Mesenchymal stem cell (in vitro differentiated cells and primary cell): Measurements from ENCODE around the gene DMXL1.

Experiments
- DNase-seq: peaks from one replicate; pipeline ENCODE4 v3.0.0-alpha.2; 2013
- H2AFZ ChIP-seq: one replicate; pipeline ENCODE4 v1.6.1; 2013; ENCODE audit warnings: low read depth, mild to moderate bottlenecking, control low read depth, inconsistent platforms, low read length, moderate library complexity
- H2AK5ac ChIP-seq: 2 replicates; pipeline ENCODE4 v1.6.1; 2013; ENCODE audit warnings: low read length, moderate library complexity, mild to moderate bottlenecking, inconsistent platforms; ENCODE audit not compliant: severe bottlenecking
- H2BK120ac ChIP-seq: one replicate; pipeline ENCODE4 v1.6.1; 2013; ENCODE audit warnings: low read depth, mild to moderate bottlenecking, inconsistent platforms, low read length, moderate library complexity
- H2BK12ac ChIP-seq, 2 experiments: one replicate each; pipeline ENCODE4 v1.6.1; 2013; ENCODE audit warnings: inconsistent platforms in 2 of 2, low read length in 2 of 2, mild to moderate bottlenecking in 2 of 2, moderate library complexity in 2 of 2, control low read depth in 1 of 2
- H2BK15ac ChIP-seq: one replicate; pipeline ENCODE4 v1.6.1; 2013; ENCODE audit warnings: mild to moderate bottlenecking, low read depth, inconsistent platforms; ENCODE audit not compliant: poor library complexity, severe bottlenecking
- H2BK5ac ChIP-seq: 2 replicates; pipeline ENCODE4 v1.6.1; 2013; ENCODE audit warnings: low read depth, mild to moderate bottlenecking, low read length, control low read depth, inconsistent platforms; ENCODE audit not compliant: poor library complexity, severe bottlenecking
- H3K14ac ChIP-seq, 2 experiments: one replicate each; pipeline ENCODE4 v1.6.1; 2013; ENCODE audit warnings: inconsistent platforms in 2 of 2, low read length in 2 of 2, control low read depth in 1 of 2, mild to moderate bottlenecking in 1 of 2, moderate library complexity in 1 of 2
- H3K18ac ChIP-seq, 2 experiments: one replicate each; pipeline ENCODE4 v1.6.1; 2013; ENCODE audit warnings: inconsistent platforms in 2 of 2, low read length in 2 of 2, control low read depth in 1 of 2, low read depth in 1 of 2, mild to moderate bottlenecking in 1 of 2
- H3K23ac ChIP-seq, 2 experiments: one replicate each; pipeline ENCODE4 v1.6.1; 2013; ENCODE audit warnings: inconsistent platforms in 2 of 2, low read length in 2 of 2, mild to moderate bottlenecking in 2 of 2, moderate library complexity in 2 of 2, control low read depth in 1 of 2
- H3K27ac ChIP-seq: 2 replicates; pipeline ENCODE4 v1.5.1; 2013; ENCODE audit warnings: mild to moderate bottlenecking, moderate library complexity, low read length, control low read depth, inconsistent platforms; ENCODE audit not compliant: poor library complexity, severe bottlenecking
- H3K27me3 ChIP-seq, 2 experiments: 2 replicates each; pipeline versions ENCODE4 v1.6.1 to v1.7.0; 2013; ENCODE audit warnings: low read length in 2 of 2, mild to moderate bottlenecking in 2 of 2, moderate library complexity in 2 of 2, control low read depth in 1 of 2, inconsistent platforms in 1 of 2; ENCODE audit not compliant: control insufficient read depth in 1 of 2, insufficient read depth in 1 of 2
- H3K36me3 ChIP-seq, 2 experiments: 2 replicates each; pipeline versions ENCODE4 v1.6.1 to v1.7.0; 2013; ENCODE audit warnings: low read length in 2 of 2, control low read depth in 1 of 2, inconsistent platforms in 1 of 2, low read depth in 1 of 2, mild to moderate bottlenecking in 1 of 2; ENCODE audit not compliant: insufficient read depth in 2 of 2, control insufficient read depth in 1 of 2
- H3K4ac ChIP-seq, 2 experiments: one replicate each; pipeline ENCODE4 v1.6.1; 2013; ENCODE audit warnings: inconsistent platforms in 2 of 2, low read length in 2 of 2, mild to moderate bottlenecking in 2 of 2, moderate library complexity in 2 of 2, control low read depth in 1 of 2, low read depth in 1 of 2
- H3K4me1 ChIP-seq: 2 replicates; pipeline ENCODE4 v1.6.1; 2013; ENCODE audit warnings: low read depth, low read length, control low read depth; ENCODE audit not compliant: control insufficient read depth, insufficient read depth
- H3K4me2 ChIP-seq: 2 replicates; pipeline ENCODE4 v1.6.1; 2013; ENCODE audit warnings: low read length, mild to moderate bottlenecking, inconsistent platforms; ENCODE audit not compliant: poor library complexity, severe bottlenecking
- H3K4me3 ChIP-seq, 2 experiments: 2 replicates each; pipeline versions ENCODE4 v1.5.1 to v1.7.0; 2013; ENCODE audit warnings: low read length in 2 of 2, mild to moderate bottlenecking in 2 of 2, control low read depth in 1 of 2, low read depth in 1 of 2; ENCODE audit not compliant: insufficient read depth in 1 of 2
- H3K79me1 ChIP-seq: replicated peaks from 2 replicates; pipeline ENCODE4 v1.6.1; 2013; ENCODE audit warnings: mild to moderate bottlenecking, control low read depth, low read length, inconsistent platforms; ENCODE audit not compliant: poor library complexity, severe bottlenecking
- H3K9ac ChIP-seq: 2 replicates; pipeline ENCODE4 v1.7.0; 2013; ENCODE audit warnings: mild to moderate bottlenecking, low read length, moderate library complexity
- H3K9me3 ChIP-seq: 2 replicates; pipeline ENCODE4 v1.7.0; 2013; ENCODE audit warnings: mild to moderate bottlenecking, low read length; ENCODE audit not compliant: control insufficient read depth
- H4K8ac ChIP-seq: one replicate; pipeline ENCODE4 v1.6.1; 2013; ENCODE audit warnings: inconsistent platforms, mild to moderate bottlenecking, low read length, moderate library complexity
- H4K91ac ChIP-seq: one replicate; pipeline ENCODE4 v1.6.1; 2013; ENCODE audit warnings: mild to moderate bottlenecking, low read length, inconsistent platforms
- WGBS: methylation state at CpG from one replicate; pipeline ENCODE4 v1.1.7; 2013; ENCODE audit warnings: mixed read lengths; 5-methylcytosine and 5-hydroxymethylcytosine counted together

Gene DMXL1

DNA sequence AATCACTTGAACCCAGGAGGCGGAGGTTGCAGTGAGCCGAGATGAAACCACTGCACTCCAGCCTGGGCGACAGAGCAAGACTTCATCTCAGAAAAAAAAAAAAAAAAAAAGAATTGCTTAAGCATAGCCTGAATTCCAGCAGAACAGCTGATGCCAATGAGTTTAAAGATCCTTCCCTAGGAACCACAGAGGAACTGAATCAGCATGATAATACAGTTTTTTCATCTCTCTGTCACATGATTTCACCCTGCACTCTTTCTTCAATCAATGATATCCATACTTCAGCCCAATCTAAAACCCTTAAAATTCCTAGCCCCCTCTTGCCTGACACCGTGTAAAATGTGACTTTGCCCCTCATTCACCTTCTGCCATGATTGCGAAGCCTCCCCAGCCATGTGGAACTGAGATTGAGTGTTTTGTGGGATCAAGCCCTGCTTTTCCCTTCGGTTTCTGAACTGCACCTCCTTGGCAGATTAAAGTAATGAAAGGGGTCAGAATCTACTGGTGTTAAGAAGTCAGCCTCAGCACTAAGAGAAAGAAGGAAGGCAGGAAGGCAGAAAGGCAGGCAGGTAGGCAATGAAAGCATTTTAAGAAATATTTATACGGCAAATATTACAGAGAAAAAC is 20.9 kb upstream of the DMXL1 start:
- peak overlapping the region; percentile 79 for H3K9ac ChIP-seq
- peak overlapping the region in 1 of 2 experiments; percentile 31 for H2BK12ac ChIP-seq
- WGBS: 91% methylated on average over 6 of the region's 7 CpGs

DNA sequence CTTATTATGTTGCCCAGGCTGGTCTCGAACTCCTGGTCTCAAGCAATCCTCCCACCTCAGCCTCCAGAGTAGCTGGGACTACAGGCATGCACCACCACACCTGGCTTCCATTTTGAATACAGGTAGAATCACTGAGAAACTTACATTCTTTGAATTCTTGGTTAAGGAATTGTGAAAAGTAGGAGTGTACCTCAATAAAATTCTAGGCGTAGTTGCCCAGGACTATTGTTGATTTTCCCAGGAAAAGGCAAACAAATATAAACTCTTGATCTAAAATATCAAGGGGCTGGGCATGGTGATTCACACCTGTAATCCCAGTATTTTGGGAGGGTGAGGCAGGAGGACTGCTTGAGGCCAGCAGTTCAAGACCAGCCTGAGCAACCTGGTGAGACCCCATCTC is 16.8 kb upstream of the DMXL1 start:
- no peaks in the 10 kb centered on the region for H3K27me3 ChIP-seq
- H3K4ac ChIP-seq: no peak overlapping the region
- no peaks in the 10 kb centered on the region for H3K36me3 ChIP-seq
- H2BK12ac ChIP-seq: no peak overlapping the region
- H2BK120ac ChIP-seq: no peak overlapping the region
- 100% methylated on average over 1 of the region's 2 CpGs for WGBS
- H3K14ac ChIP-seq: no peak overlapping the region
- H3K9ac ChIP-seq: no peak overlapping the region
- DNase-seq: no peak
- no peak overlapping the region for H4K8ac ChIP-seq
- no peak overlapping the region for H3K23ac ChIP-seq
- no peak overlapping the region for H2BK15ac ChIP-seq
- H3K18ac ChIP-seq: no peak overlapping the region
- H2AFZ ChIP-seq: no peak overlapping the region
- H3K4me1 ChIP-seq: peaks cover 2% of the 10 kb centered on the region
- H3K4me2 ChIP-seq: no peak overlapping the region
- H3K9me3 ChIP-seq: no peaks in the 10 kb centered on the region
- no peak overlapping the region for H3K4me3 ChIP-seq
- H2AK5ac ChIP-seq: no peak overlapping the region
- H4K91ac ChIP-seq: no peak overlapping the region
- no peak overlapping the region for H3K27ac ChIP-seq
- H3K79me1 ChIP-seq: no peaks in the 10 kb centered on the region
- H2BK5ac ChIP-seq: no peak overlapping the region

More for the DNA sequence above, 20.9 kb upstream of the DMXL1 start:
- Histone ChIP-seq H3K27ac (peak overlapping the region; percentile 38), H3K4me3 (no peak overlapping the region), H2AFZ (no peak overlapping the region), H3K9me3 (peaks cover 5% of the 10 kb centered on the region), H4K91ac (peak overlapping the region; percentile 68), H3K18ac (peak overlapping the region in 1 of 2 experiments; percentile 66), H3K23ac (no peak overlapping the region), H2BK5ac (peak overlapping the region; percentile 76), H3K27me3 (no peaks in the 10 kb centered on the region), H3K79me1 (no peaks in the 10 kb centered on the region), H2AK5ac (no peak overlapping the region), H2BK15ac (no peak overlapping the region), H4K8ac (peak overlapping the region; percentile 90), H3K4ac (no peak overlapping the region), H3K36me3 (no peaks in the 10 kb centered on the region), H3K4me2 (no peak overlapping the region), H2BK120ac (no peak overlapping the region), H3K14ac (peak overlapping the region in 1 of 2 experiments; percentile 55), H3K4me1 (peaks cover 2% of the 10 kb centered on the region)
- peak; percentile 54 for DNase-seq

DNA sequence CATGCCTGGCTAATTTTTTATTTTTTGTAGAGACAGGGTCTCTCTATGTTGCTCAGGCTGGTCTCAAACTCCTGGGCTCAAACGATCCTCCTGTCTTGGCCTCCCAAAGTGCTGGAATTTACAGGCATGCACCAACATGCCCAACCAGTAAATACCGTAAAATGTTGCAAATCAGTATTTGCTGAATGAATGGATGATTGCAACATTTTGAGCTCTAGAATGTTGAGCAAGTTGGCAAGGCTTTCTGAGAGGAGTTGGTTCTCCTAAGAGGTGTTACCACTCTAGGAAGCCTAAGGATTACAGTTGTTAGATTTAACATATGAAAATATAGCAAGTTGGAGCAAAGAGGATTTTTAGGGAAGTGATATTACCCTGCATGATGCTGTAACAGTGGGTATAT is 15.6 kb upstream of the DMXL1 start:
- Histone ChIP-seq H2BK120ac (no peak overlapping the region), H3K4me3 (no peak overlapping the region), H3K14ac (no peak overlapping the region), H2BK15ac (no peak overlapping the region), H3K27me3 (no peaks in the 10 kb centered on the region), H2BK5ac (no peak overlapping the region), H3K23ac (no peak overlapping the region), H2AK5ac (no peak overlapping the region), H3K9me3 (no peaks in the 10 kb centered on the region), H3K4ac (no peak overlapping the region), H3K27ac (no peak overlapping the region), H3K9ac (no peak overlapping the region), H4K8ac (no peak overlapping the region), H3K36me3 (no peaks in the 10 kb centered on the region), H3K79me1 (no peaks in the 10 kb centered on the region), H2BK12ac (no peak overlapping the region), H2AFZ (no peak overlapping the region), H3K4me1 (no peaks in the 10 kb centered on the region), H4K91ac (no peak overlapping the region), H3K4me2 (no peak overlapping the region), H3K18ac (no peak overlapping the region)
- 100% methylated on average over 2 of the region's 2 CpGs for WGBS
- DNase-seq: no peak

DNA sequence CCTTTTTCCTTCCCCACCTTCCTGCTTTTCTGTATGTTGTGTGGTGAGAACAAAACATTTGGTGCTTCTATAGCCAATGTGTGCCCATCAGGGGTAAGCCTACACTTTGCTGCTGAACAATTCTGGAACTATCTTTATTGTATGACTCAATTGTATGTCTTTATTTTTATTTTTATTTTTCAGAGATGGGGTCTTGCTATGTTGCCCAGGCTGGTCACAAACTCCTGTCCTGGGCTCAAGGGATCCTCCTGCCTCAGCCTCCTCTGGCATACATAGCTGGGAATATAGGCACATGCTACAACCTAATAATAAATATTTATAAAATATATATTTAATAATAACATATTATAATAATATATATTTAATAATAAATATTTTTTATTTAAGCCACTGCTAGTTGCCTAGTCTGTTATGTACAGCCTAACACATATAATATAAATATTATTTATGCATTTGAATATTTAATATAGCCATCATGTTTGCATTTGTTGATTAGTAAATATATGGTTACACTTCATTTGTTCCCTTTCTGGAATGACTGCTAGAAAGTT is 11.8 kb upstream of the DMXL1 start:
- H3K27ac ChIP-seq: no peak overlapping the region
- no peaks in the 10 kb centered on the region for H3K36me3 ChIP-seq
- no peak overlapping the region for H2BK15ac ChIP-seq
- no peaks in the 10 kb centered on the region for H3K4me1 ChIP-seq
- no peaks in the 10 kb centered on the region for H3K79me1 ChIP-seq
- H3K9me3 ChIP-seq: no peaks in the 10 kb centered on the region
- no peak overlapping the region for H2AK5ac ChIP-seq
- no peak for DNase-seq
- no peak overlapping the region for H3K18ac ChIP-seq
- H3K14ac ChIP-seq: no peak overlapping the region
- no peak overlapping the region for H4K91ac ChIP-seq
- no peak overlapping the region for H2BK5ac ChIP-seq
- H3K27me3 ChIP-seq: no peaks in the 10 kb centered on the region
- H2BK120ac ChIP-seq: no peak overlapping the region
- H2BK12ac ChIP-seq: no peak overlapping the region
- no peak overlapping the region for H3K4ac ChIP-seq
- H3K4me2 ChIP-seq: no peak overlapping the region
- H2AFZ ChIP-seq: no peak overlapping the region
- H3K23ac ChIP-seq: no peak overlapping the region
- no peak overlapping the region for H3K9ac ChIP-seq
- no peak overlapping the region for H4K8ac ChIP-seq
- H3K4me3 ChIP-seq: no peak overlapping the region
